IMR-90 (cell line): ENCODE data around the gene PLCB4.
A peak's percentile ranks its signal among the peaks of the same experiment; 100 is the strongest.

Experiments
- BHLHE40 ChIP-seq: fragments of 150-350 bp; IDR thresholded peaks from 2 replicates; pipeline ENCODE4 v1.6.1; 2016; ENCODE audit warnings: mild to moderate bottlenecking, low read depth, low read length
- CEBPB ChIP-seq: IDR thresholded peaks from 2 replicates; pipeline ENCODE4 v1.6.1; 2012; ENCODE audit warnings: low read depth, low read length, improper control_type of control experiment
- MAFK ChIP-seq: IDR thresholded peaks from 2 replicates; pipeline ENCODE4 v1.6.1; 2012; ENCODE audit warnings: low read depth, low read length, improper control_type of control experiment
- MAZ ChIP-seq: IDR thresholded peaks from 2 replicates; pipeline ENCODE4 v1.6.1; 2012; ENCODE audit warnings: low read depth, mild to moderate bottlenecking, low read length, improper control_type of control experiment, moderate library complexity, borderline replicate concordance
- MXI1 ChIP-seq: IDR thresholded peaks from 2 replicates; pipeline ENCODE4 v1.6.1; 2012; ENCODE audit warnings: low read depth, mild to moderate bottlenecking, low read length, moderate library complexity, borderline replicate concordance
- NFE2L2 ChIP-seq: fragments of 150-350 bp; IDR thresholded peaks from 2 replicates; pipeline ENCODE4 v1.6.1; 2016; ENCODE audit warnings: low read depth, mild to moderate bottlenecking, low read length
- POLR2A ChIP-seq: IDR thresholded peaks from 2 replicates; pipeline ENCODE4 v1.6.1; 2012; ENCODE audit warnings: mild to moderate bottlenecking, low read depth, low read length
- RAD21 ChIP-seq: IDR thresholded peaks from 2 replicates; pipeline ENCODE4 v1.6.1; 2012; ENCODE audit warnings: low read length, improper control_type of control experiment
- RCOR1 ChIP-seq: IDR thresholded peaks from 2 replicates; pipeline ENCODE4 v1.6.1; 2012; ENCODE audit warnings: mild to moderate bottlenecking, low read length, improper control_type of control experiment; ENCODE audit not compliant: insufficient replicate concordance
- RFX5 ChIP-seq: IDR thresholded peaks from 2 replicates; pipeline ENCODE4 v1.8.0; 2012; ENCODE audit warnings: low read depth, mild to moderate bottlenecking, low read length, moderate library complexity
- TF ChIP-seq, protein P1 (sequence below): conservative IDR thresholded peaks from 2 replicates; pipeline ENCODE4 v1.5.1; 2012; ENCODE audit warnings: mild to moderate bottlenecking, low read depth, low read length, improper control_type of control experiment
- TF ChIP-seq, protein P2 (sequence below): fragments of 150-350 bp; IDR thresholded peaks from 2 replicates; pipeline ENCODE4 v1.6.1; 2017; ENCODE audit warnings: mild to moderate bottlenecking, antibody characterized with exemption, low read length, low read depth
- TF ChIP-seq, protein P3 (sequence below): fragments of 150-350 bp; IDR thresholded peaks from 2 replicates; pipeline ENCODE4 v1.6.1; 2016; ENCODE audit warnings: low read depth, mild to moderate bottlenecking, low read length, moderate library complexity, borderline replicate concordance

DNA sequence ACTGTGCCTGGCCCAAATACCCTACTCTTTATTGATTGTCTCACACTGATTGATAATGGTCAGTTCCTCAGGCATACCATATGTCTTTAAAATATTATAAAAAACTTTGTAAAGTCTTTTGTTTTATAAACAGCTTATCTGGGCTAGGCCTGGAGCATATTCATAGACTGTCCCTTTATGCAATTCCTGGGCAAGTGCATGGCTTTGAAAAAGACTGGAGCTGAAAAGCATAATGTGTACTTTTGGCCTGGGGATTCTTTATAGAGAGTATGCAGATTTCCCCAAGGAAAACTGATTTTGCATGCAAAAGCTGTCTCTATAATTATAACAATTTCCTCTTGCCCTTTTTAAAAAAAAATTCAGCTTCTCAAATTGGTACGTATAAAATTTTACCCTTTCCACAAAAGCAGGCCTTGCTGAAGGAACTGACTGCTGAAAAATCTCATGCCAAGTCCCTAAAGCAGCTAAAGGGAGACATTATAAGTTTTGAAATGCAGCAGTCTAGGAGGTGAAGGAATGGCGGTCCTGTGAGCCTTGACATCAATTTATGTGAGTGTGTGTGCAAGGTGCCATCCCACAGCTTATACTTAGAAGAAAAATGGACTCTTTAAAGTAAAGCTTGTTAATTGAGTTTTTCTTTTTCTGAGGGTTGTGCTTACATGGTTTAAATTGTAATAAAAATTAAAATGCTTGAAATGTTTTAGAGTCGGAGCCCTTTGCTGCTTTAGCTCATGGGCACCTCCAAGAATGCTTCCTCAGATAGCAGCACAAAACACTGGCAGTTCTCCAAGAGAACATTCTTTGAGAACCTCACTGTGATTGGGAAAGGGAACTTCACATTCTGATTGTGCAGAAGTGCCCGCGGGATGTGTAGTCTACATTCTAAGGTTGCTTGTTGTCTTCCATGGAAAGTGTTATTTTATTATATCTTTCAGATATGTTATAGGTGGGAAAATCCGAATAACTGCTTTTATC lies 43.9 kb downstream of the PLCB4 start:
- TF ChIP-seq, protein P1, sequence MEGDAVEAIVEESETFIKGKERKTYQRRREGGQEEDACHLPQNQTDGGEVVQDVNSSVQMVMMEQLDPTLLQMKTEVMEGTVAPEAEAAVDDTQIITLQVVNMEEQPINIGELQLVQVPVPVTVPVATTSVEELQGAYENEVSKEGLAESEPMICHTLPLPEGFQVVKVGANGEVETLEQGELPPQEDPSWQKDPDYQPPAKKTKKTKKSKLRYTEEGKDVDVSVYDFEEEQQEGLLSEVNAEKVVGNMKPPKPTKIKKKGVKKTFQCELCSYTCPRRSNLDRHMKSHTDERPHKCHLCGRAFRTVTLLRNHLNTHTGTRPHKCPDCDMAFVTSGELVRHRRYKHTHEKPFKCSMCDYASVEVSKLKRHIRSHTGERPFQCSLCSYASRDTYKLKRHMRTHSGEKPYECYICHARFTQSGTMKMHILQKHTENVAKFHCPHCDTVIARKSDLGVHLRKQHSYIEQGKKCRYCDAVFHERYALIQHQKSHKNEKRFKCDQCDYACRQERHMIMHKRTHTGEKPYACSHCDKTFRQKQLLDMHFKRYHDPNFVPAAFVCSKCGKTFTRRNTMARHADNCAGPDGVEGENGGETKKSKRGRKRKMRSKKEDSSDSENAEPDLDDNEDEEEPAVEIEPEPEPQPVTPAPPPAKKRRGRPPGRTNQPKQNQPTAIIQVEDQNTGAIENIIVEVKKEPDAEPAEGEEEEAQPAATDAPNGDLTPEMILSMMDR = no peak
- TF ChIP-seq RAD21 = no peak
- TF ChIP-seq MXI1 = no peak
- TF ChIP-seq POLR2A = no peak
- TF ChIP-seq BHLHE40 = no peak
- TF ChIP-seq CEBPB = peak; percentile 37; the same call in 1 of the 2 replicates
- TF ChIP-seq MAFK = no peak
- TF ChIP-seq, protein P2, sequence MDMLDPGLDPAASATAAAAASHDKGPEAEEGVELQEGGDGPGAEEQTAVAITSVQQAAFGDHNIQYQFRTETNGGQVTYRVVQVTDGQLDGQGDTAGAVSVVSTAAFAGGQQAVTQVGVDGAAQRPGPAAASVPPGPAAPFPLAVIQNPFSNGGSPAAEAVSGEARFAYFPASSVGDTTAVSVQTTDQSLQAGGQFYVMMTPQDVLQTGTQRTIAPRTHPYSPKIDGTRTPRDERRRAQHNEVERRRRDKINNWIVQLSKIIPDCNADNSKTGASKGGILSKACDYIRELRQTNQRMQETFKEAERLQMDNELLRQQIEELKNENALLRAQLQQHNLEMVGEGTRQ = no peak
- TF ChIP-seq MAZ = no peak
- TF ChIP-seq RFX5 = no peak
- TF ChIP-seq NFE2L2 = no peak
- TF ChIP-seq RCOR1 = no peak
- TF ChIP-seq, protein P3, sequence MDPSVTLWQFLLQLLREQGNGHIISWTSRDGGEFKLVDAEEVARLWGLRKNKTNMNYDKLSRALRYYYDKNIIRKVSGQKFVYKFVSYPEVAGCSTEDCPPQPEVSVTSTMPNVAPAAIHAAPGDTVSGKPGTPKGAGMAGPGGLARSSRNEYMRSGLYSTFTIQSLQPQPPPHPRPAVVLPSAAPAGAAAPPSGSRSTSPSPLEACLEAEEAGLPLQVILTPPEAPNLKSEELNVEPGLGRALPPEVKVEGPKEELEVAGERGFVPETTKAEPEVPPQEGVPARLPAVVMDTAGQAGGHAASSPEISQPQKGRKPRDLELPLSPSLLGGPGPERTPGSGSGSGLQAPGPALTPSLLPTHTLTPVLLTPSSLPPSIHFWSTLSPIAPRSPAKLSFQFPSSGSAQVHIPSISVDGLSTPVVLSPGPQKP = no peak
